ENCODE data around the gene SMTN. TPM values are rescaled to one million over a fixed set of nuclear protein-coding genes. Genes with fewer than 3 reads are reported as not detected.

Gene SMTN
- total RNA-seq, 4 donors from 2014 or later: 171 to 341 (median 219) TPM

- intact Hi-C loops (cut with DNase I; ENCODE audit: low total_unique reads) (no loop called here), in situ Hi-C loops (cut with MboI; ENCODE audit: low pct_ligation_motif_present in 1 of 4, low pct_unique_long_range_greater_than_20kb in 1 of 4, low sequenced_read_pairs in 3 of 4) (no loop called here)
- WGBS, 2 donors (ENCODE audit: low coverage in 1 of 2): 15 to 27% methylated on average over 4 to 5 of the region's 5 CpGs
- H3K4me1 ChIP-seq: peaks cover 0 to 8% (median 0%) of the 10 kb centered on the region in 4 donors
- TF ChIP-seq POLR2A (IDR thresholded peaks at IDR 0.05) (no peak), POLR2AphosphoS5 (IDR thresholded peaks at IDR 0.05) (no peak), EP300 (IDR thresholded peaks at IDR 0.05; ENCODE audit: low read depth) (no peak), CTCF (IDR thresholded peaks at IDR 0.05) (peak; percentile 89 to 96 (median 92))
- H3K9me3 ChIP-seq: peaks cover 0 to 8% of the 10 kb centered on the region in 2 donors
- no peak overlapping the region for H3K4me3 ChIP-seq
- H3K27ac ChIP-seq: peak overlapping the region in 3 of 4 donors; percentile 2 to 75 (median 25)
- H3K27me3 ChIP-seq: no peaks in the 10 kb centered on the region
- no peaks in the 10 kb centered on the region for H3K36me3 ChIP-seq
- peak; percentile 77 for DNase-seq
Measured at GRCh38 chr22:31148953-31149627, 68.0 kb downstream of the SMTN start.

- Histone ChIP-seq H3K4me1 (peaks cover 0 to 16% (median 3%) of the 10 kb centered on the region in 4 donors), H3K27me3 (no peaks in the 10 kb centered on the region), H3K4me3 (no peak overlapping the region), H3K36me3 (no peaks in the 10 kb centered on the region), H3K9me3 (peaks cover 0 to 8% of the 10 kb centered on the region in 2 donors), H3K27ac (no peak overlapping the region)
- TF ChIP-seq POLR2AphosphoS5 (IDR thresholded peaks at IDR 0.05): no peak
- no peak for TF ChIP-seq POLR2A (IDR thresholded peaks at IDR 0.05)
- peak; percentile 26 to 48 (median 32) for TF ChIP-seq CTCF (IDR thresholded peaks at IDR 0.05)
- no peak for TF ChIP-seq EP300 (IDR thresholded peaks at IDR 0.05; ENCODE audit: low read depth)
- in situ Hi-C loops (cut with MboI; ENCODE audit: low pct_ligation_motif_present in 1 of 4, low pct_unique_long_range_greater_than_20kb in 1 of 4, low sequenced_read_pairs in 3 of 4) (no loop called here), intact Hi-C loops (cut with DNase I; ENCODE audit: low total_unique reads) (loop anchor here (5.0 kb wide), 2 partner anchors 43 to 203 kb away; partner anchors contain the start of gene SELENOM)
- WGBS, 2 donors (ENCODE audit: low coverage in 1 of 2): 53 to 60% methylated on average over 2 to 3 of the region's 3 CpGs
- no peak for DNase-seq
Measured at GRCh38 chr22:31150615-31151014, 69.5 kb downstream of the SMTN start.

GRCh38 chr22:31151872-31152271 is 70.8 kb downstream of the SMTN start:
- peaks cover 0 to 20% (median 3%) of the 10 kb centered on the region in 4 donors for H3K4me1 ChIP-seq
- no peak overlapping the region for H3K27ac ChIP-seq
- H3K36me3 ChIP-seq: no peaks in the 10 kb centered on the region
- in situ Hi-C loops (cut with MboI; ENCODE audit: low pct_ligation_motif_present in 1 of 4, low pct_unique_long_range_greater_than_20kb in 1 of 4, low sequenced_read_pairs in 3 of 4): no loop called here
- H3K9me3 ChIP-seq: peaks cover 0 to 4% of the 10 kb centered on the region in 2 donors
- no peaks in the 10 kb centered on the region for H3K27me3 ChIP-seq
- TF ChIP-seq EP300 (IDR thresholded peaks at IDR 0.05; ENCODE audit: low read depth) (no peak), POLR2AphosphoS5 (IDR thresholded peaks at IDR 0.05) (no peak), POLR2A (IDR thresholded peaks at IDR 0.05) (no peak), CTCF (IDR thresholded peaks at IDR 0.05) (no peak)
- H3K4me3 ChIP-seq: no peak overlapping the region
- DNase-seq: no peak
- intact Hi-C loops (cut with DNase I; ENCODE audit: low total_unique reads): loop anchor here (5.0 kb wide), 2 partner anchors 45 to 205 kb away; partner anchors contain the start of gene SELENOM
- whole genome bisulfite sequencing, 2 donors (ENCODE audit: low coverage in 1 of 2): 87 to 93% methylated on average over 2 of the region's 2 CpGs

- DNase-seq: no peak
- in situ Hi-C loops (cut with MboI; ENCODE audit: low pct_ligation_motif_present in 1 of 4, low pct_unique_long_range_greater_than_20kb in 1 of 4, low sequenced_read_pairs in 3 of 4): no loop called here
- Histone ChIP-seq H3K4me1 (peaks cover 0 to 20% (median 3%) of the 10 kb centered on the region in 4 donors), H3K27ac (no peak overlapping the region), H3K4me3 (no peak overlapping the region), H3K9me3 (no peaks in the 10 kb centered on the region), H3K27me3 (no peaks in the 10 kb centered on the region), H3K36me3 (no peaks in the 10 kb centered on the region)
- intact Hi-C loops (cut with DNase I; ENCODE audit: low total_unique reads): loop anchor here (5.0 kb wide), 2 partner anchors 46 to 206 kb away; partner anchors contain the start of gene SELENOM
- 85% methylated on average over 3 of the region's 3 CpGs; no CpG with 5 or more reads in 1 of the 2 donors for WGBS, 2 donors (ENCODE audit: low coverage in 1 of 2)
- TF ChIP-seq POLR2AphosphoS5 (IDR thresholded peaks at IDR 0.05) (no peak), EP300 (IDR thresholded peaks at IDR 0.05; ENCODE audit: low read depth) (no peak), CTCF (IDR thresholded peaks at IDR 0.05) (no peak), POLR2A (IDR thresholded peaks at IDR 0.05) (no peak)
Measured at GRCh38 chr22:31153357-31153756, 72.2 kb downstream of the SMTN start.

Other genes starting within 250 kb of the SMTN start
- gene MORC2, start 112.5 kb upstream of the SMTN start, total RNA-seq: 10 to 100 TPM; 11.9 to 23.9 (median 19.1) TPM
- gene TUG1, start 112.1 kb upstream of the SMTN start, total RNA-seq: 100 to 1,000 TPM in 3 of 4 donors, 10 to 100 TPM in 1; 77.7 to 294 (median 112) TPM
- 100 to 1,000 TPM; 247 to 334 (median 315) TPM for gene SELENOM, start 26.2 kb downstream of the SMTN start, total RNA-seq
- gene INPP5J, start 41.6 kb downstream of the SMTN start, total RNA-seq: 10 to 100 TPM; 22.4 to 51.2 (median 30.8) TPM
- gene PLA2G3, start 59.2 kb downstream of the SMTN start, total RNA-seq: not detected
- 10 to 100 TPM; 18.5 to 52.4 (median 32.3) TPM for gene RNF185, start 78.9 kb downstream of the SMTN start, total RNA-seq
- gene LIMK2, start 131.0 kb downstream of the SMTN start, total RNA-seq: 100 to 1,000 TPM; 124 to 283 (median 210) TPM
- 10 to 100 TPM; 11.6 to 46.7 (median 35.2) TPM for gene PIK3IP1, start 211.2 kb downstream of the SMTN start, total RNA-seq